Gastrocnemius medialis (tissue), 4 donors: ENCODE results near the gene AMBRA1.

Experiments used
- POLR2A ChIP-seq, 2 donors: fragments of 450-650 bp; IDR thresholded peaks; one replicate each; pipeline ENCODE4 v1.6.1; 2017; ENCODE audit warnings: antibody characterized with exemption in 2 of 2, mild to moderate bottlenecking in 2 of 2, moderate library complexity in 2 of 2
- TF ChIP-seq, protein P1 (sequence below), 5 experiments: fragments of 450-650 bp in 3 of 5; fragments of 200-600 bp in 2 of 5; sonication (generic) in 2 of 5; IDR thresholded peaks in 4 of 5; conservative IDR thresholded peaks in 1 of 5; 1 replicate in 4 of 5; 2 replicates in 1 of 5; pipeline ENCODE4 v1.5.1; 2016 to 2019; ENCODE audit warnings: antibody characterized with exemption in 5 of 5, mild to moderate bottlenecking in 3 of 5, moderate library complexity in 3 of 5

DNA sequence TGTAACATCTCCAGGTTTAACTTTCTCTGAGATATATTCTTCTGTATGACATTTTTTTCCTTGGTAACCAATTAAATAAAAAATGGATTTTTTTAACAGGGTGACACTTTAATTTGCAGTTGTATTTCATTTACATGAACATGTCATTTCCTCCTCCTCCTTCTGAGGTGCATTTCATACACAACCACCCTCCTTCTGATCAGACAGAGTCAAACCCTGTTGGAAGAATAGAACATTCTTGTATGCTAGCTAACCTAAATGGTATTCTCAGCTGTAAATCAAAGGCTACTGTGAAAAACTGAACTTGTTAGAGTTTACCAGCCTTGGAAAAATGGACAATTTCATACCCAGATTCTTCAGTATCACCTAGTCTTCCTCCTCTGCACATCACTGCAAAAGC, 149.5 kb downstream of the AMBRA1 start:
- TF ChIP-seq, protein P1, sequence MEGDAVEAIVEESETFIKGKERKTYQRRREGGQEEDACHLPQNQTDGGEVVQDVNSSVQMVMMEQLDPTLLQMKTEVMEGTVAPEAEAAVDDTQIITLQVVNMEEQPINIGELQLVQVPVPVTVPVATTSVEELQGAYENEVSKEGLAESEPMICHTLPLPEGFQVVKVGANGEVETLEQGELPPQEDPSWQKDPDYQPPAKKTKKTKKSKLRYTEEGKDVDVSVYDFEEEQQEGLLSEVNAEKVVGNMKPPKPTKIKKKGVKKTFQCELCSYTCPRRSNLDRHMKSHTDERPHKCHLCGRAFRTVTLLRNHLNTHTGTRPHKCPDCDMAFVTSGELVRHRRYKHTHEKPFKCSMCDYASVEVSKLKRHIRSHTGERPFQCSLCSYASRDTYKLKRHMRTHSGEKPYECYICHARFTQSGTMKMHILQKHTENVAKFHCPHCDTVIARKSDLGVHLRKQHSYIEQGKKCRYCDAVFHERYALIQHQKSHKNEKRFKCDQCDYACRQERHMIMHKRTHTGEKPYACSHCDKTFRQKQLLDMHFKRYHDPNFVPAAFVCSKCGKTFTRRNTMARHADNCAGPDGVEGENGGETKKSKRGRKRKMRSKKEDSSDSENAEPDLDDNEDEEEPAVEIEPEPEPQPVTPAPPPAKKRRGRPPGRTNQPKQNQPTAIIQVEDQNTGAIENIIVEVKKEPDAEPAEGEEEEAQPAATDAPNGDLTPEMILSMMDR (IDR thresholded peaks at IDR 0.05 in 4 of 5, conservative IDR thresholded peaks at IDR 0.05 in 1 of 5) = no peak
- TF ChIP-seq POLR2A (IDR thresholded peaks at IDR 0.05) = no peak
